ENCODE data around the gene HAND2.

DNA sequence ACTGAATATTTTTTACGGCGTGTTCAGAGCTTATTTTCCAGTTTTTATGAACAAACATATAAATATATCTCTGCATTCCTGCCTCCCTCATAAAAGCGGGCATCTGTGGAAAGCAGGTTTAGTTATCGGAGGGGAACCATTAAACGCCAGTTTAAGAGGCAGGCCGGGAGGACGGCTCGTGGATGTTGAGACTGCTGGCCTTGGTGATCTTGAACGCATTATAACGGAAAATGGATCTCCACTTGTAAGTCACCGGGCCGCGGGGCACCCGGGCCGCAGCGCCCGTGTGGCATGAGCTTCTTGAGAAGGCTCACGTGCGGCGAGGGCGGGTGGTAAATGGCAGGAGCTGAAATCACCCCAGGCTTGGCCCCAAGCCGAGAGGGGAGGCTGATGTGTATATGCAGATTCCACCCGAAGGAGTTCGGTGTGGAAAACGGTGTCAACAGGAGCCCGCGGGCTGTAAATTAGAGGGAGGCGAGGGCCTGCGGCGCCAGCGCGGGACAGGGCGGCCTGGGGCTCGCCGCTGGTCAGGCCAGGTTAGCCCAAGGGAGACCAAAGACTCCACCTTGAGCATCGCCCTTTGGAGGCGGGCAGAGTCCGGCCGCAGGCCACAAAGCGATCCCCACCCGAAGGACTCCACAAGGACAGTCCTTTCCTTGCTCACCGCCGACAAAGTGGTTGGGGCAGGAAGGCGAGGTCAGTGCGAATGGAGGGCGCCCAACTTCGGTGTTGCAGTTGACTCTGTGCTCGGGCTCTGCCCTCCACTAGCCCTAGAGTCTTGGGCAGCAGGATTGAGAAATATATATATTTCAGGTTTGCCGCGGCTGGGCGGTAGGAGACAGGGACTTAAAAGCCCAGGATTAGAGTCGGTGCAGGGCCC is 1.3 kb upstream of the HAND2 start:
- TF ChIP-seq TCF12 (IDR thresholded peaks at IDR 0.05; ENCODE audit: low read depth), result no peak
- TF ChIP-seq NFIC (IDR thresholded peaks at IDR 0.05), result no peak
- TF ChIP-seq EP300 (IDR thresholded peaks at IDR 0.05; ENCODE audit: borderline replicate concordance), result no peak
- TF ChIP-seq TAF1 (IDR thresholded peaks at IDR 0.05; ENCODE audit: low read depth), result no peak
- TF ChIP-seq, protein P1, sequence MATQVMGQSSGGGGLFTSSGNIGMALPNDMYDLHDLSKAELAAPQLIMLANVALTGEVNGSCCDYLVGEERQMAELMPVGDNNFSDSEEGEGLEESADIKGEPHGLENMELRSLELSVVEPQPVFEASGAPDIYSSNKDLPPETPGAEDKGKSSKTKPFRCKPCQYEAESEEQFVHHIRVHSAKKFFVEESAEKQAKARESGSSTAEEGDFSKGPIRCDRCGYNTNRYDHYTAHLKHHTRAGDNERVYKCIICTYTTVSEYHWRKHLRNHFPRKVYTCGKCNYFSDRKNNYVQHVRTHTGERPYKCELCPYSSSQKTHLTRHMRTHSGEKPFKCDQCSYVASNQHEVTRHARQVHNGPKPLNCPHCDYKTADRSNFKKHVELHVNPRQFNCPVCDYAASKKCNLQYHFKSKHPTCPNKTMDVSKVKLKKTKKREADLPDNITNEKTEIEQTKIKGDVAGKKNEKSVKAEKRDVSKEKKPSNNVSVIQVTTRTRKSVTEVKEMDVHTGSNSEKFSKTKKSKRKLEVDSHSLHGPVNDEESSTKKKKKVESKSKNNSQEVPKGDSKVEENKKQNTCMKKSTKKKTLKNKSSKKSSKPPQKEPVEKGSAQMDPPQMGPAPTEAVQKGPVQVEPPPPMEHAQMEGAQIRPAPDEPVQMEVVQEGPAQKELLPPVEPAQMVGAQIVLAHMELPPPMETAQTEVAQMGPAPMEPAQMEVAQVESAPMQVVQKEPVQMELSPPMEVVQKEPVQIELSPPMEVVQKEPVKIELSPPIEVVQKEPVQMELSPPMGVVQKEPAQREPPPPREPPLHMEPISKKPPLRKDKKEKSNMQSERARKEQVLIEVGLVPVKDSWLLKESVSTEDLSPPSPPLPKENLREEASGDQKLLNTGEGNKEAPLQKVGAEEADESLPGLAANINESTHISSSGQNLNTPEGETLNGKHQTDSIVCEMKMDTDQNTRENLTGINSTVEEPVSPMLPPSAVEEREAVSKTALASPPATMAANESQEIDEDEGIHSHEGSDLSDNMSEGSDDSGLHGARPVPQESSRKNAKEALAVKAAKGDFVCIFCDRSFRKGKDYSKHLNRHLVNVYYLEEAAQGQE (IDR thresholded peaks at IDR 0.05; ENCODE audit: low read depth), result no peak
- no peak for TF ChIP-seq EGR1 (IDR thresholded peaks at IDR 0.05)
- TF ChIP-seq, protein P2, sequence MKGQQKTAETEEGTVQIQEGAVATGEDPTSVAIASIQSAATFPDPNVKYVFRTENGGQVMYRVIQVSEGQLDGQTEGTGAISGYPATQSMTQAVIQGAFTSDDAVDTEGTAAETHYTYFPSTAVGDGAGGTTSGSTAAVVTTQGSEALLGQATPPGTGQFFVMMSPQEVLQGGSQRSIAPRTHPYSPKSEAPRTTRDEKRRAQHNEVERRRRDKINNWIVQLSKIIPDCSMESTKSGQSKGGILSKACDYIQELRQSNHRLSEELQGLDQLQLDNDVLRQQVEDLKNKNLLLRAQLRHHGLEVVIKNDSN (IDR thresholded peaks at IDR 0.05), result no peak
- no peak for TF ChIP-seq CEBPB (IDR thresholded peaks at IDR 0.05)
- TF ChIP-seq, protein P3, sequence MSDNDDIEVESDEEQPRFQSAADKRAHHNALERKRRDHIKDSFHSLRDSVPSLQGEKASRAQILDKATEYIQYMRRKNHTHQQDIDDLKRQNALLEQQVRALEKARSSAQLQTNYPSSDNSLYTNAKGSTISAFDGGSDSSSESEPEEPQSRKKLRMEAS (IDR thresholded peaks at IDR 0.05), result no peak
- no peak for TF ChIP-seq FOXM1 (IDR thresholded peaks at IDR 0.05; ENCODE audit: borderline replicate concordance, low read depth)
- no peak for TF ChIP-seq YY1 (IDR thresholded peaks at IDR 0.05; ENCODE audit: low read depth)
- TF ChIP-seq CREB1 (IDR thresholded peaks at IDR 0.05; ENCODE audit: low read depth), result no peak
- no peak for TF ChIP-seq RAD21 (IDR thresholded peaks at IDR 0.05; ENCODE audit: low read depth)

All from Ishikawa (cell line).